Ishikawa (cell line): Measurements from ENCODE around the gene KRTAP19-1.

ENCODE experiments used
- CEBPB ChIP-seq: IDR thresholded peaks from 2 replicates; pipeline ENCODE4 v1.6.1; 2012
- CREB1 ChIP-seq: IDR thresholded peaks from 2 replicates; pipeline ENCODE4 v1.6.1; 2012; ENCODE audit warnings: low read depth
- EGR1 ChIP-seq: IDR thresholded peaks from 2 replicates; pipeline ENCODE4 v1.6.1; 2012
- EP300 ChIP-seq: IDR thresholded peaks from 2 replicates; pipeline ENCODE4 v1.6.1; 2012; ENCODE audit warnings: borderline replicate concordance
- FOXM1 ChIP-seq: IDR thresholded peaks from 2 replicates; pipeline ENCODE4 v1.6.1; 2012; ENCODE audit warnings: low read depth, borderline replicate concordance
- NFIC ChIP-seq: IDR thresholded peaks from 2 replicates; pipeline ENCODE4 v1.6.1; 2012
- RAD21 ChIP-seq: IDR thresholded peaks from 2 replicates; pipeline ENCODE4 v1.6.1; 2012; ENCODE audit warnings: low read depth
- TAF1 ChIP-seq: IDR thresholded peaks from 2 replicates; pipeline ENCODE4 v1.6.1; 2012; ENCODE audit warnings: low read depth, mild to moderate bottlenecking
- TCF12 ChIP-seq: IDR thresholded peaks from 2 replicates; pipeline ENCODE4 v1.6.1; 2012; ENCODE audit warnings: low read depth
- TEAD4 ChIP-seq: IDR thresholded peaks from 2 replicates; pipeline ENCODE4 v1.6.1; 2012
- YY1 ChIP-seq: IDR thresholded peaks from 2 replicates; pipeline ENCODE4 v1.6.1; 2012; ENCODE audit warnings: low read depth
- ZBTB7A ChIP-seq: IDR thresholded peaks from 2 replicates; pipeline ENCODE4 v1.6.1; 2012; ENCODE audit warnings: low read depth
- TF ChIP-seq, protein P1 (sequence below): IDR thresholded peaks from 2 replicates; pipeline ENCODE4 v1.6.1; 2012
- TF ChIP-seq, protein P2 (sequence below): IDR thresholded peaks from 2 replicates; pipeline ENCODE4 v1.6.1; 2012
- TF ChIP-seq, protein P3 (sequence below): IDR thresholded peaks from 2 replicates; pipeline ENCODE4 v1.6.1; 2012; ENCODE audit warnings: low read depth, mild to moderate bottlenecking

Gene KRTAP19-1

DNA sequence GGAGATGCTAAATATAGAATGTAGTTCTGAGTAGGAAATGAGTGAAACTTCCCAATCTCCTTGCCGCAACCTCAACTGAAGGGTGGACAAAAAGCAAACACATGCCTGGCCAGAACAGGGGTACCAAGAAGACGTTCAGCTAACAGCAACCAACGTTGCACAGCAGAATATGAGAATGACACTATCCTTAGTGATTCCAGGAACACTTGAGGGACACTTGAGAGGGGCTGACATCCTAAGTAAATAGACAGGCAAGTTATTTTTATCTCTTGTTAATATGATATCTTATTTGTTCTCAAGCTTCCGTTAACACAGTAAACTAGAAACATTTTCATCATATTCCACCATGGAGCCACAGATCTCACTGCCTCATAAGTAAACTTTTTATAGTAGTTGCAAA, 908 bp downstream of the KRTAP19-1 start:
- TF ChIP-seq EGR1 (no peak), FOXM1 (no peak), CREB1 (no peak), YY1 (no peak), NFIC (no peak), TCF12 (no peak), RAD21 (no peak), TAF1 (no peak), EP300 (no peak), ZBTB7A (no peak), TEAD4 (no peak)
- TF ChIP-seq, protein P1, sequence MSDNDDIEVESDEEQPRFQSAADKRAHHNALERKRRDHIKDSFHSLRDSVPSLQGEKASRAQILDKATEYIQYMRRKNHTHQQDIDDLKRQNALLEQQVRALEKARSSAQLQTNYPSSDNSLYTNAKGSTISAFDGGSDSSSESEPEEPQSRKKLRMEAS, result no peak
- TF ChIP-seq, protein P2, sequence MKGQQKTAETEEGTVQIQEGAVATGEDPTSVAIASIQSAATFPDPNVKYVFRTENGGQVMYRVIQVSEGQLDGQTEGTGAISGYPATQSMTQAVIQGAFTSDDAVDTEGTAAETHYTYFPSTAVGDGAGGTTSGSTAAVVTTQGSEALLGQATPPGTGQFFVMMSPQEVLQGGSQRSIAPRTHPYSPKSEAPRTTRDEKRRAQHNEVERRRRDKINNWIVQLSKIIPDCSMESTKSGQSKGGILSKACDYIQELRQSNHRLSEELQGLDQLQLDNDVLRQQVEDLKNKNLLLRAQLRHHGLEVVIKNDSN, result no peak

DNA sequence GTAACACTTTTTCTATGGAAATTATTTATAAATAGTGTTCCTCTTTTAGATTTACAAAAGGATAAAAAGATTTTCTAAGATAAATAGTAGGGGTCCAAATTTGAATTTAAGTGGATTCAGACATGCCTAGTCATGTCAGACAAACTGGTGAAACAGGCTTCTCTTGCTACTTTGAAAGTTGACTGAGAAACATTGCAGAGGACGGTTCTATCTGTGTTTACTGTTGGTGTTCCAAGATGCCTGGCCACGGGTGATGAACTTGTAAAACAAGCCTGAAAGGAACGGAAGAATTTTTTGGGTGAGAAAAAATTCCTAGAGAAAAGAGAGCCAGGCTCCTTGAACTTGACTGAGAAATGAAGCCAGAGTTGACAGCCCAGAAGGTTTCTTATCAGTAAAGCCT, 2.2 kb downstream of the KRTAP19-1 start:
- no peak for TF ChIP-seq TAF1

DNA sequence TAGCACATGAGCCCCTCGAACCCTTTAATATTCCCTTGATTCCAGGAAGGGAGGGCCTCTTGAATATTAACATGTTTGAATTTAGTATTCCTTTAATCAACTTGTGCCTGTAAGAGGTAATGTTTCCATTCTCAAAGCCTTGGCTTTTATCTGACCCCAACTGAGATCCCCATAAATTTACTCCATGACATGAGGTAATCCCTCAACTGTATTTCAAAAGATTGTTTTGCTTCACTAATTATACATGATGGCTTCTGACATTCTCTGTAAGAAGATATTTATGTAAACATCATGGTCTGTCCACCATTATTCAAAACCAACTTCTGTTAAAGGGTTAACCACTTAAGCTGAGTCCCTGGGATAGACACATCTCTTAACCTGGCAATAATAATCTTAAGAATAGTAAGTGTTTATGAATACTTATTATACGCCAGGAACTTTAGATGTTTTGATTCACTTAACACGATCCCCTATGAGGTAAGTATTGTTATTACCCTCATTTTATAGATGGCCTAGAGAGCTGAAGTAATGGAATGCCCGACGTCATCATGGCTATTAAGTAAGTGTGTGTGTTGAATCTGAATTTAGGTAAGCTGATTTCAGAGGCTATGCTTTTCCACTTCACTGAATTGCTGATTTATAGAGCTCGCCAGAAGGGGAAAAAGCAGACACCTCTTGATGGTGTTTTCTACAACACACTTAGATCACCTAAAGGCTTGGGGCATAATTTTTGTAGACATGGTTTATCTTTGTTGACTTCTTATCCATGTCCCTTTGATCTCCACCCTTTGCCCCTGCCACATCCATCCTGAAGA, 11.1 kb downstream of the KRTAP19-1 start:
- no peak for TF ChIP-seq NFIC
- TF ChIP-seq, protein P3, sequence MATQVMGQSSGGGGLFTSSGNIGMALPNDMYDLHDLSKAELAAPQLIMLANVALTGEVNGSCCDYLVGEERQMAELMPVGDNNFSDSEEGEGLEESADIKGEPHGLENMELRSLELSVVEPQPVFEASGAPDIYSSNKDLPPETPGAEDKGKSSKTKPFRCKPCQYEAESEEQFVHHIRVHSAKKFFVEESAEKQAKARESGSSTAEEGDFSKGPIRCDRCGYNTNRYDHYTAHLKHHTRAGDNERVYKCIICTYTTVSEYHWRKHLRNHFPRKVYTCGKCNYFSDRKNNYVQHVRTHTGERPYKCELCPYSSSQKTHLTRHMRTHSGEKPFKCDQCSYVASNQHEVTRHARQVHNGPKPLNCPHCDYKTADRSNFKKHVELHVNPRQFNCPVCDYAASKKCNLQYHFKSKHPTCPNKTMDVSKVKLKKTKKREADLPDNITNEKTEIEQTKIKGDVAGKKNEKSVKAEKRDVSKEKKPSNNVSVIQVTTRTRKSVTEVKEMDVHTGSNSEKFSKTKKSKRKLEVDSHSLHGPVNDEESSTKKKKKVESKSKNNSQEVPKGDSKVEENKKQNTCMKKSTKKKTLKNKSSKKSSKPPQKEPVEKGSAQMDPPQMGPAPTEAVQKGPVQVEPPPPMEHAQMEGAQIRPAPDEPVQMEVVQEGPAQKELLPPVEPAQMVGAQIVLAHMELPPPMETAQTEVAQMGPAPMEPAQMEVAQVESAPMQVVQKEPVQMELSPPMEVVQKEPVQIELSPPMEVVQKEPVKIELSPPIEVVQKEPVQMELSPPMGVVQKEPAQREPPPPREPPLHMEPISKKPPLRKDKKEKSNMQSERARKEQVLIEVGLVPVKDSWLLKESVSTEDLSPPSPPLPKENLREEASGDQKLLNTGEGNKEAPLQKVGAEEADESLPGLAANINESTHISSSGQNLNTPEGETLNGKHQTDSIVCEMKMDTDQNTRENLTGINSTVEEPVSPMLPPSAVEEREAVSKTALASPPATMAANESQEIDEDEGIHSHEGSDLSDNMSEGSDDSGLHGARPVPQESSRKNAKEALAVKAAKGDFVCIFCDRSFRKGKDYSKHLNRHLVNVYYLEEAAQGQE, result no peak
- TF ChIP-seq ZBTB7A, result no peak
- TF ChIP-seq, protein P1, result no peak
- no peak for TF ChIP-seq TEAD4
- TF ChIP-seq RAD21, result no peak
- TF ChIP-seq TCF12, result no peak
- TF ChIP-seq, protein P2, result no peak
- no peak for TF ChIP-seq YY1
- no peak for TF ChIP-seq EGR1
- TF ChIP-seq CREB1, result no peak
- TF ChIP-seq TAF1, result no peak
- TF ChIP-seq CEBPB, result no peak

DNA sequence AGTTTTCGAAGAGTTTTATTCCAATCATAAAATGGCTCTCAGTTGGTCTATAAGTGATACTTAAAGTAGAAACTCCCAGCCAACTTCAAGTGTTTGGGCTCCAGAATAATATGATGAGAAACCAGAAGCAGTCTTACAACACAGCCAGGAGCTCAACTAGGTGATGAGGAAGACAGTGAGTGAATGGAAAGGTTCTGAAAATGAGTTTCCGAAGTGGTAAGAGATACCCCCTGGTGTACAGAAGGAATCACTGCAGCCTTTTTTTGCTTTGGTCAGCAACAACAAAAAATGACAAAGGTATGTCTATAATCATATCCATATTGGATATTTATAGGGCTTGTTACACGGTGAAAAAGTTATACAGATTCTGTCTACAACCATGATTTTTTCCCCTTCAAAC, 16.5 kb downstream of the KRTAP19-1 start:
- TF ChIP-seq, protein P1, result no peak
- TF ChIP-seq TEAD4 (no peak), RAD21 (no peak), CEBPB (no peak), ZBTB7A (no peak), EP300 (no peak), CREB1 (no peak), NFIC (no peak), YY1 (no peak)

DNA sequence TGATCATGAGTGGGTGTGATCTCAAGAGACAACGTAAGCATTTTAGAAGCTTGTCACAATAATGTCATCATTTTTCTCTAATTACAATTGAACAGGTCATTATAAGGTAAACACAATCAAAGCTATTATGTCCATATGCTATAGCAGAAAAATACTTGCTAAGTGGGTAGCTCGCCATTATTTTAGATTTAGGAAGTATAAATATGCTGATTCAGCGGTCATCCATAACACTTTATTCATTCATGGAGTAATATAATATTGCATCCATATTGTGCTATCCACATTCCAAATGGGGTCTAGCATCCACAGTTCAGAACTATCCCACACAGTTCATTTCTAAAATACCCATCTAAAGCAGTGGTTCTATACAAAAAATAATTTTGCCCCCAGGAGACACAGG, 31.7 kb downstream of the KRTAP19-1 start:
- TF ChIP-seq, protein P3, result no peak
- TF ChIP-seq EP300, result no peak
- TF ChIP-seq TEAD4, result no peak
- TF ChIP-seq, protein P2, result no peak
- no peak for TF ChIP-seq RAD21
- no peak for TF ChIP-seq TAF1
- no peak for TF ChIP-seq CREB1
- no peak for TF ChIP-seq CEBPB
- TF ChIP-seq, protein P1, result no peak
- no peak for TF ChIP-seq ZBTB7A
- no peak for TF ChIP-seq YY1
- no peak for TF ChIP-seq FOXM1
- no peak for TF ChIP-seq EGR1
- TF ChIP-seq TCF12, result no peak
- no peak for TF ChIP-seq NFIC
